GM19372 (cell line): ENCODE measurements around the gene COA8.

Source experiments
- ATAC-seq: cut with Tn5 transposase; IDR thresholded peaks from one replicate; pipeline ENCODE4 v1.9.1; 2021; ENCODE audit warnings: mild to moderate bottlenecking, low read depth, moderate library complexity; ENCODE audit not compliant: unreplicated experiment

COA8 gene

GRCh38 chr14:103535891-103536565 lies 26.7 kb upstream of the COA8 start:
- no peak for ATAC-seq

GRCh38 chr14:103536693-103537092 lies 26.1 kb upstream of the COA8 start:
- no peak for ATAC-seq

- no peak for ATAC-seq
Observed at GRCh38 chr14:103537175-103537990, 25.4 kb upstream of the COA8 start.

GRCh38 chr14:103538291-103539055 lies 24.3 kb upstream of the COA8 start:
- ATAC-seq = no peak

GRCh38 chr14:103539056-103539825 lies 23.5 kb upstream of the COA8 start:
- no peak for ATAC-seq

- no peak for ATAC-seq
Observed at GRCh38 chr14:103540821-103541708, 21.7 kb upstream of the COA8 start.

- no peak for ATAC-seq
Observed at GRCh38 chr14:103541709-103542604, 20.8 kb upstream of the COA8 start.

- no peak for ATAC-seq
Observed at GRCh38 chr14:103542605-103543088, 20.1 kb upstream of the COA8 start.

- ATAC-seq = no peak
Observed at GRCh38 chr14:103543140-103543539, 19.6 kb upstream of the COA8 start.

- no peak for ATAC-seq
Observed at GRCh38 chr14:103543721-103544387, 18.9 kb upstream of the COA8 start.

- no peak for ATAC-seq
Observed at GRCh38 chr14:103544388-103545218, 18.2 kb upstream of the COA8 start.

GRCh38 chr14:103545219-103545914 lies 17.4 kb upstream of the COA8 start:
- ATAC-seq = no peak

GRCh38 chr14:103545915-103546651 lies 16.7 kb upstream of the COA8 start:
- ATAC-seq = no peak

- ATAC-seq = no peak
Observed at GRCh38 chr14:103546652-103547454, 15.9 kb upstream of the COA8 start.

- ATAC-seq = no peak
Observed at GRCh38 chr14:103547455-103547940, 15.3 kb upstream of the COA8 start.
